HG02763 (cell line): ENCODE measurements around the gene SNX9.
A peak's percentile ranks its signal among the peaks of the same experiment; 100 is the strongest.
"Not testable (repeated sequence)": the region's sequence is repeated elsewhere in the genome, so short reads cannot be mapped to it uniquely, and the experiment has no call there.

ENCODE experiments used
- ATAC-seq: cut with Tn5 transposase; IDR thresholded peaks from one replicate; pipeline ENCODE4 v1.9.1; 2021; ENCODE audit warnings: mild to moderate bottlenecking, moderate library complexity; ENCODE audit not compliant: unreplicated experiment

Gene SNX9

DNA sequence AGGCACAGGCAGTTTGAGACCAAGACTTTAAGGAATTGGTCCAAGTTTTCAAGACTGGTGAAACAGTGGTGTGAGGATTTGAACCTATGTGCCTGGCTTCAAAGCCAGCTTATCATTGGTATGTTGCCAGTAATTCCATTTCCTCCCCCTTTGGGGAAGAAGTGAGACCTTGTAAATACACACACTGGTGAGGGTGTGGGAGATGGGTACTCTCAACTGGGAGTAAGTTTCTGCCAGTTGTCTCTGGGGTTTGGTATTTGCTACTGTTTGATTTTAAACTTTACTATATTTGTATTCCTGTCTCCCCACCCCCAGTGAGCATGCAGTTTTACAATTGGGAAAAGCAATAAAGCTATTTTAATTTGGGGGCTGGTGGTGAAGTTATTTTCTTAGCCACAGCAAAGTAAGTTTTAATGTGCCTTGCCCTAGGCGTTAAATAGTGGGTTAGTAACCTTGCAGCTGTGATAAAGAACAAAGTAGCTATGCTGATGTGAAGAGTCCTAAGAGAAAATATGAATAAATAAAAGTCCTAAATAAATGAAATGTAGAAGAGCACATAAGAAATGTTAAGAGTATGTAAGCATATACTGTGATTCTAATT lies 31.0 kb downstream of the SNX9 start:
- ATAC-seq = no peak

DNA sequence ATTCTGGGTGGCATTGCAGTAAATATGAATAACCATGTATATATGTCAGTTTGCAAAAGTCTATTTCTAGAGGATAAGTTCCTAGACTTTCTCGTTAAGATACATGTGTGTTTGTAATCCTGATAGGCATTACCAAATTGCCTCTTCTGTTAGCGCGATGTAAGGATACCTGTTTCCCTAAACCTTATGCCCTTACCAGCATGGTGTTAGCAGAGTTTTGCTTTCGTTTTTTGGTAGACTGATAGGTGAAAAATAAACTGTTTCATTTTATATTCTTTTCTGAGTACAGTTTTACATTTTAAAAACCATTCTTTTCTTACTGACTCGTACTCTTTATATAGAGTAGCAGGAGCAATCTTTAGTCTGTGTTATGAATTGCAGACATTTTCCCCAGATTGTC lies 32.3 kb downstream of the SNX9 start:
- no peak for ATAC-seq

DNA sequence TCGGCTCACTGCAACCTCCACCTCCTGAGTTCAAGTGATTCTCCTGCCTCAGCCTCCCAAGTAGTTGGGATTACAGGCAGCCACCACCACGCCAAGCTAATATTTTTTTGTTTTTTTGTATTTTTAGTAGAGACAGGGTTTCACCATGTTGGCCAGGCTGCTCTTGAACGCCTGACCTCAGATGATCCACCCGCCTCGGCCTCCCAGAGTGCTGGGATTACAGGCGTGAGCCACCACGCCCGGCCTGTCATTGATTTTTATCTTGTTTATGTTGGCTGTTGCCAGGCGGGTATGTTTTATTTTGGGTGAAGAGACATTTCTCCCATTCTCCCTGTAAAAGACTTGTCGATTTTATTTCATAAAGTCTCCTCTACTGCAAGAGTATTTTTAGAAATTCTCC lies 32.8 kb downstream of the SNX9 start:
- ATAC-seq = not testable (repeated sequence)

DNA sequence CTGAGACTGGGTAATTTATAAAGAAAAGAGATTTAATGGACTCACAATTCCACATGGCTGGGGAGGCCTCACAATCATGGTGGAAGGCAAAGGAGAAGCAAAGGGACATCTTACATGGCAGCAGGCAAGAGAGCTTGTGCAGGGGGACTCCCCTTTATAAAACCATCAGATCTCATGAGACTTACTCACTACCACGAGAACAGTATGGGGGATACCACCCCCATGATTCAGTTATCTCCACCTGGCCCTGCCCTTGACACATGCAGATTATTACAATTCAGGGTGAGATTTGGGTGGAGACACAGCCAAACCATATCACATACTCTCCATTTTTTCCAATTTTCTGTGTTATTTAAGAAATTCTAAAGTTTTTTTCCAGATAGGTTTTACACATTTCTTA lies 35.6 kb downstream of the SNX9 start:
- not testable (repeated sequence) for ATAC-seq

DNA sequence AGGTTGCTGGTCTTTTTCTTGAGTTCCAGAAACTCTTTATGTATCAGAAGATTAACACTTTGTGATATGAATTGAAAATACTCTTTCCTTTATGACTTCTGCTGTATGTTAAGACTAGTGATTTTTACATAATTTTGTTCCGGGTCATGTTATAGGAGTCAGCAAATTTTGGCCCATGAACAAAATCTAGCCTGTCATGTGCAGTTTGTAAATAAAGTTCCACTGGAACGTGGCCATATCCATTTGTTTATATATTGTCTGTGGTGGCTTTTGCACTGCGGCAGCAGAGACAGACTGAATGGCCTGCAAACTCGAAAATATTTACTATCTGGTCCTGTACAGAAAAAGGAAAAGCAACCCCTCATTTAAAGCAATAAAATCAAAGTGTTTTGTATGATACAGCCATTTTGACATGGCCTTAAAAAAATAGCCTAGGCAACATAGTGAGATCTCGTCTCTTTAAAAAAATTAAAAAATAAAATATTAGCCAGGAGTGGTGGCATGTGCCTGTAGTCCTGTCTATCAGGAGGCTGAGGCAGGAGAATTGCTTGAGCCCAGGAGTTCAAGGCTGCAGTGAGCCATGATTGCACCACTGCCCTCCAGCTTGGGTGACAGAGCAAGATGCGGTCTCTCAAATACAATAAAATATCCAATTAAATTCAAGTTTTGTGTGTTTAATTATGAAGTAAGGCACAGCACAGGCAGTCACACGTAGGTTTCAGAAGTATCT lies 36.9 kb downstream of the SNX9 start:
- ATAC-seq = no peak

DNA sequence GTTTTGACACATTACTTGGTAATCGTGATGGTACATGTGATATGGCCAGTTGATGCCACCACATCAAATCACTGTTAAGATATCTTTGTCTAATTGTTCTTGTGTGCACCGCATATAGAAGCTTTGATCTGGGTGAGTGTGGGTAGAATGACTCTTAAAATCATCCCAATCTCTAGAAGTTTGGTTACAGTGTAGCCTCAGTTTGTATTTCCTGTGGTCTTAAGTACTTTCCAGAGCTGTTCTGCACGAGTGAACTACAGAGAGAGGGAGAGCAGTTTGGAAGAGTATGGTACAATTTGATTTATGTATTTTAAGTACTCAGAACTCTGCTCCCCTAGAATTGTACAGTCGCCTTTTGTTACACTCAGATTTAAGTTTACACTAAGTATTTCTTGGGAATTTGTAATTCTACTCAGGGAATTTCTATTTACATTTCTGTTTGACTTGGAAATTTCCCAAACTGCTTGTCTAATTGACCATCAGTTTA lies 37.5 kb downstream of the SNX9 start:
- ATAC-seq = no peak

DNA sequence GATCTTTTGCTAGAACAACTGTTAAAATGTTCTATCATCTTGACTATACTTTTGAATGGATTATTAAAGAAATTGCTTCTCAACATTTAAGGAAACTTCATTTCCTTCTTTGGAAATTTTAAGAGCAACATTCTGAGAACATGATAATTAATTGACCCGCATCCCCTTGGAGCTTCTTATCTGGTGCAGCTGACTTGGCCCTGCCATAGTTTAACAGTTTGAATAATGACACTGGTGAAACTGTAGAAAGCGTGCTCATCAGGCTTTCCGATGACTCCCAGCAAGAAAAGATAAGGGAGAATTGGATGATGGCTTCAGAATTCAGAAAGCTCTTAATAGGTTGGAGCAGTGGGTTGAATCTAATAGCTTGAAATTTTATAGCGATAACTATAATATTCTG lies 38.1 kb downstream of the SNX9 start:
- ATAC-seq = no peak

DNA sequence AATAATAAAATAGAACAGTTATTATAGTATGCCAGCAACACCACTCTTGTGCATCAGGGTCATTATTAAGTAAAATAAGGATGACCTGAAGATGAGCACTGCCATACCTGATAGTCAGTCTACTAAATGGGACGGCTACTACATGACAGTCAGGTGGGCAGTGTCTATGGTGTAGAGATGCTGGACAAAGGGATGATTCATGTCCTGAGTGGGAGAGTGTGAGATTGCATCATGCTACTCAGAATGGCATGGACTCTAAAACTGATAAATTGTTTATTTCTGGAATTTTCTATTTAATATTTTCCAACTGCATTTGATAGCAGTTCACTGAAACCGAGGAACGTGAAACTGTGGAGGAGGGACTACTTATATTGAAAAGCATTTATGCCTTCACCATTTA lies 38.8 kb downstream of the SNX9 start:
- no peak for ATAC-seq

DNA sequence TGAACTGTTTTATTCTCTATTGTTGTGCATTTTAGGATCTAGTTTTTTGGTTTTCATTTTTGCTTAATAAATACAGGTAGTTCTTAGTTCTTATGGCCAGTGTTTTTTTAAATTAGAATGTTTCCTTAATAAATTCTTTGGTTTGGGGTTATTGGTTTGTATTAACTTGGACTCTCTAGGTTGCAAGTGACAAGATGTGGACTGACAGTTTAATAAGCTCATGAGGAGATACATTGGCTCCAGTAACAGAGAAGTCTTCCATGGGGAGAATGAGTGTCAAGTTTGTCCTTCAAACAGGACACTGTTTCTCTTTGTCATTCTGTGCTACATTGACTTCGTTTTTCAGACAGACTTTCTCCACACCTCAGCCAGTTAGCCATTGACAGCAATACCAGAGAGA lies 39.7 kb downstream of the SNX9 start:
- ATAC-seq = no peak

DNA sequence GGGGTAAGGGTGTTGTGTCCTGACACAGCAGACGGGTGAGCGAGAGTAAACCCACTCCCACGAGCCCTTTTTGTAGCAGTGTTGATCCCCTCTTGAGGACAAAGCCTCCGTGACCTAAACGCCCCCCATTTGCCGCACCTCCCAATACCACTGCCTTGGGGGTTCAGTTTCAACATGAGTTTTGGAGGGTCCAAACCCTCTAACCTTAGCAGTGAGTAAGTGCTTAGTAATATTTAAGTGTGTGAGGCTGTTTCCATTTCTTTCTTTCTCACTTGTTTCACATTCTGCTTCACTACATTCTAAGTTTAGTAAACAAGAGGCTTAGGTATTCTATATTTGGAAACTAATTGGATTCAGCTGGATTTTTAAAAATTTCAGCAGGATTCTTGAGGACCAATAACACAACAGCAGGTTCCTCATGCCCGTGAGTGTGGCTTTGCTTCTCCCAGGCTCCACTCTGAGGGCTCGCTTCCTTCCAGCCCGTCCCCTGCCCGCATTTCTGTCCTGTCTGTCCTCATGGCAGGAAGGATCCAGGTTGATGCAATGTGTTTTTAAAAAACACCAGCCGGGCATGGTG lies 41.2 kb downstream of the SNX9 start:
- ATAC-seq = no peak

DNA sequence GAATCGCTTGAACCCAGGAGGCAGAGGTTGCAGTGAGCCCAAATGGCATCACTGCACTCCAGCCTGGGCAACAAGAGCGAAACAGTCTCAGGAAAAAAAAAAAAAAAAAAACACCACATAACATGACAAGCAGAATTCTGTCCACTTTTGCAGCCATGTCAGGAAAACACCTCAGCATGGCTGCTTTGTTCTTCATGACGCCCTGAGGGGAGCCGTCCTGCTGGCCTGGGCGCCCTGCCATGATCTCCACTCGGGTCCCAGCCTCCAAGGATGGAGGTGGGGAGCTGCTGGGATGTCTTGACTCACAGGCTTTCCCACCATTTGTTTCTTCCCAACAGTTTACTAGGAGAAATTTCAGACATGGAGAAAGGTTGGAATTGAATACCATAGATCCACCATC lies 42.2 kb downstream of the SNX9 start:
- ATAC-seq = no peak

DNA sequence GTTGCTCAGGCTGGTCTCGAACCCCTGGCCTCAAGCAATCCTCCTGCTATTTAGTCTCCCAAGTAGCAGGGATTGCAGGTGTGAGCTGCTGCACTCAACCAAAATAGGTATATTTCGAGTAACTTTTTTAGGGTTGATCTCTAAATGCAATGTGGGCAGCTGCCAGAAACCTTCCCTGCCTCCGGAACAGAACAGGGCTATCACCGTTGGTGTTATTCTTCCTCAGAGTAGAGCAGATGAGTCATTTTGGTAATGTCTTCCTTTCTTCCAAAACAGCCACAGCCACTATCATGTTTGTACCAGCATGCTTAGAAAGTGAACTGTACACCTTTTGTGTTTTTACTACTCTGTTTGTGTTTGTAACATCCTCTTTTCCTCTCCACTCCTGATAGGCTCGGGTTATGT lies 44.1 kb downstream of the SNX9 start:
- no peak for ATAC-seq

DNA sequence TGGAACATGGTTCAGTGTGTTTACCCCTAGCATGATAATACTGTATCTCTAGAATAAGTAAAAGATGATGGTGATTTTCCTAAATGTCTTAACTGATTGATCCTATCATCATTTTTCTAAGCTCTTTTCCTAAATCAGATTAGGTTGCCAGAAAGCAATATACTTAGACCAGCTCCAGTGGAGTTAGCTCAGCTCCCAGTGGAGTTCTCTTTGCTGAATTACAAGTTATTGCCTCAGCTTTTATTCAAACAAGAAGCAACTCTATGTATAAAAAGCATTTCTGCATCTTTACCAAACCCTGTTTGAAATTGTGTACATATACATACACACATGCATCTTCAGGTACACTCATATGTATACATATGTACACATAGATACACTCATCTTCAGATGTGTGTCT lies 44.9 kb downstream of the SNX9 start:
- no peak for ATAC-seq

DNA sequence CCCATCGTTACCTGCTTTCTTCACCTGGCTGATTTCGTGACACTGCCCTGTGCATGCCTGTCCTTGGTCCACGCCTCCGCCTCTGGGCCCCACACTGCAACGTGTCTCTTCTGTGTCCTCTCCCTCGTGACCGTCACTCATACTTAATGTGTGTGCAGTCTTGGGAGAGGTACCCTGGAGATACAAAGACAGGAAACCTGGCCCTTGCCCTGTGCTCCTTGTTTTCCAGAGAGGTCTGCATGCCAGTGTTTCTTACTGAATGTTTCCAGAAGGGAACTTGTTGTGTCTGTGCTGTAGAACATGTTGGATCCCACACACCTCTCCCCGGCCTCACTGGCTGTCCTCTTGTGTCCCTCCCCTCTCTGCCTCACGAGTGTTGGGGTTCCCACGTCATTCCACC lies 45.8 kb downstream of the SNX9 start:
- ATAC-seq = no peak

DNA sequence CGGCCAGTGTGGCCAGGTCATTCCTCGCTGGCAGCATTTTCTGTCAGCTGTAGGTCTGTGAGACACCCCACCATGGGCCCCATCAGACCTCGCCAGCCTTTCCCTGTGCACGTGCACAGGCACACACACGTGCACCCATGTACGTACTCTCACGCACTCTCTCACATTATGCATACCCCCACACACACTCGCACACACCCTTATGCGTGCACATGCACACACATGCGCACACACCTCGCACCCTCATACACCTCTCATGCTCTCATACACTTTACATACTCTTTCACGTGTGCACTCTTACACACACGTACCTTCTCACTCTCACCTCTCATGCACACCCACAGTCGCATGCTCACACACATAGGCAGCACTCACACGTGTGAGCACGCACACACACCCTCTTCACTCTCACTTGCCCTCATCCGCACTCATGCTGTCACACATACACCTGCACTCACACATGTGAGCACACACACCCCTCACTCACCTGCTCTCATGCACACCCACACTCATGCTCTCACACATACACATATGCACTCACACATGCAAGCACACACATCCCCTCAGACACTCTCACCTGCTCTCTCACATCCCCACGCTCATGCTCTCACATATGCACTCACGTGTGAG lies 46.7 kb downstream of the SNX9 start:
- no peak for ATAC-seq

DNA sequence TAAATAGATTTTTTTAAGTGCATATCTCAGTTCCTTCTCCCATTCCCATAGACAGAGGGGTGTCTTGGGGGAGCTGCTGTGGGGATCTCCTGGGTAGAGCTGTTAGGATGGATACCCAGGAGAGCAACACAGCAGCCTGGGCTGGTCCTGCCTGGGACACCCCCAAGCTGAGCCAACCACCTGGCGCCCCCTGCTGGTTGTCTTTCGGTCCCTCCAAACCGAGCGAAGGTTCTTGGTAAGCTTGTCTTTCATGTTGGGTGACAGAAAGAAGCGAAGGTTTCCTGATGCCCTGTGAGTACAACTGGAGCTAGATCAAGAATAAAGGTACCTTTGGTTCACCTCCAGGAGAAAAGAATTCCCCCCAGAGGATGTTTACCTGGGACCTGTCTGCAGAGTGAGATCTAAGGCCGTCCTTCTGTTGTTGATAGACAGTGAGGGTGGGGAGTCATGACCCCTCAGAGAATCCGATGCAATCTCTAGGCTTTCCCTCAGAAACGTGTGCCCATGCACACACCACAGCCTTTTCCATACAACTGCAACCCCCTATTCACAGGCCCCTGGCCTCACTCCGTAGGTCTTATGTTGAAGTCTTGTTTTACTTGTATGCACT lies 50.8 kb downstream of the SNX9 start:
- peak; percentile 71 for ATAC-seq

DNA sequence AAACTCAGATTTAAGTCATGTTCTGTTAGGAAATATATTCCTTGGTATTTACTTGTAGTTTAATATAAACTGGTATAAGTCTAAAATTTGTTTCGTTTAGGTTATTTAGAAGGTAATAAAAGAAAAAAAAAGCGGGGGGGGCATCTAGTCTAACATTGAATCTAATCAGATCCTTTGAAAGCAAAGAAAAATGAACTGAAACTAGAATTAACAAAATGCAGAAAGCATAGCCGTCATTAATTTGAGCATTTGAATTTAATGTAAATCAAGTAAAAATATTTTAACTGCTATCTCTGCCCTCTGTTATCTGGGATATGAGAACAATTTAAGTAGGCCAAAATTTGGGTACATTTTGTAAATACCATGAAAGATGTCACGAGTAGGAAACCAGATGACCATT lies 54.1 kb downstream of the SNX9 start:
- no peak for ATAC-seq

DNA sequence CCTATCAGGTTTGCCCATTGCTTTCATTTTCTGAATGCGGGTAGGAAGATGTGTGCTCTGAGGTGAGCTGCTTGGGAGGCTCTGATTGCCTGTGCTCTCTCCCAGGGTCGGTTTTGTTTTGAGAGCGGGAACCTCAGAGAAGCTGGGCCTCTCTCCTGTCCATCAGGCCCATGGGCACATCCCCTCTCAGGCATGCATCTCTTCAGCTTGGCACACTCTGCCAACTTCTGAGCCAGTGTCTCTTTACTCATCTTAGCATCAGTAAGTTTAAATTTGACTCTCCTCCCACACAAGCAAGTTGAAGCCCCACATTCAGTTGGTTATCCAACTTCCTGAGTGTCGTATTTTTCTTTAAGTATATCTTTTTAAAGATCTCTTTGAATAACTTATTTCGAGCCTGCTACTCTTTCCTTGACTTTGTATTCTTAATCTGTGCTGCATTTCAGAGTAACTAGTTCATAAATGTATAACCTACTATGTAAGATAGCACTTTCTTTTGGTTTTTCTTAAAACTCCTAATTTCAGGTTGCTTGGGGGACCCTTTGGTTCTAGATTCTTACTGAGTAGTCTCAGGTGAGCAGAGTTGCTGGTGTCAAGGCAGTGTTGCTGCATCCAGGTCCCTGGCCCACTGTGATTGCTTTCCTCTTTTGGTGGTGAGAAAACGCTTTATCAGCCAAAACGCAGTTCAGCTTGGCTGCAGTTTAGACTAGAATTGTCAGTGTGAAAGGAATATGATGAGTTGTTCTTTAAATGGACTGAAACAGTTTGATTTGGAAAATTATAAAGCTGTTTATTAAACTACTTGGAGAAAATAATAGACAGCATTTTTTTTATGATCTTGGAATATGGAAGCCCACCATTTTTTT lies 54.8 kb downstream of the SNX9 start:
- ATAC-seq = no peak

DNA sequence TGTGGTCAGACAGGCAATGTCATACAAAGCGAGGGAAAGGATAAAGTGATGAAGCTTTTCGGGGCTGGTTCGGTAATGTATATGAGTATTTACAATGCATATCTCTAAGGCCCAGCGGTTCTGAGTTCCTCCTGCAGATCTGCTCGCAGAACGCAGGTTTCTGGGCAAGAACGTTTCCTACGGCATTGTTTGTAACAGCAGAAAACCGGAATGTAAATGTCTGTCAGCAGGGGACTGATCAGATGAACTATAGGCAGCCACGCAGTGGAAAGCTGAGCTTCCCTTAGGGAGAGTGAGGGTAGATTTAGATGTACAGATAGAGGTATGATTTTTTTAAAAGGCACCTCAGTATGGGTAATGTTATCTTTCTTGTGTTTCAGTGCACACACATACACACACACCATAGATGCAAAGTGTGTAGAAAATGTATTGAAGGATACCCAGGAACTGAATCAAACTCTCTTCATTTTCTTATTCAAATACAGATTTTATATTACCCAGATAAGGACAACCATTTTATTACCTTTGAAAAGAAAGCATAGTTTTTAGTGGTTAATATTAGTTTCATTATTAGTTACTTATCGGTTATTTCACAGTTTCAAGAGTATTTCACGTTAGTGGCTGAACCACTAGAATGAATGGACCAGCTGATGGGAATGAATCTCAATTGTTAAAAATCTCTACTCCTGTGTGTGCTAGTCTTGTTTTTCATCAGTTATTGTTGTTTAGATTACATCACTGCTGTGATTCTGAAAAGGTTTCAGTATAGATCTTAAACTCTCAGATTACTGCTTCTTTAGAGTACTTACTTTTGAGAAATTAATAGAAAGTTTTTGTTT lies 56.2 kb downstream of the SNX9 start:
- peak; percentile 66 for ATAC-seq

DNA sequence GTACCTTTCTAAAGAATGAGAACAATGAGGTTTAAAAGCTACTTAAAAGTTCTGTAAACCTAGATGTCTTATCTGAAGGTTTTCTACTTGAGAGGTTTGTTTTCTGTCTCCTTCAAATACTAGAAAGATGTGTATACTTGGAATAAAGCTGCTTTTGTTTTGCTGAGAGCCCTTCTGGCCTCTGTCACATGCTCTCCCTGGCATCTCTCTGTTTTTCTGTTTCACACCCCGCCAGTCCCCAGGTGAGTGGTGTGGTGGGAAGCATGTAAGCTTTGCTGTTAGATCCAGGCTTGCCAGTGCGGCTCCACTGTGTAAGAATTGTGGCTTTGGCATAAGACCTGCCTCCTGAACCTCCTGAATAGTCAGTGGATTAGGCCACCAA lies 56.8 kb downstream of the SNX9 start:
- peak; percentile 26 for ATAC-seq
